GM18868 (cell line): Measurements from ENCODE around the gene AFF4.
"Not testable (repeated sequence)": the region's sequence is repeated elsewhere in the genome, so short reads cannot be mapped to it uniquely, and the experiment has no call there.

Experiments
- ATAC-seq: cut with Tn5 transposase; IDR thresholded peaks from one replicate; pipeline ENCODE4 v1.9.1; 2021; ENCODE audit warnings: mild to moderate bottlenecking, moderate library complexity; ENCODE audit not compliant: unreplicated experiment

Gene AFF4

DNA sequence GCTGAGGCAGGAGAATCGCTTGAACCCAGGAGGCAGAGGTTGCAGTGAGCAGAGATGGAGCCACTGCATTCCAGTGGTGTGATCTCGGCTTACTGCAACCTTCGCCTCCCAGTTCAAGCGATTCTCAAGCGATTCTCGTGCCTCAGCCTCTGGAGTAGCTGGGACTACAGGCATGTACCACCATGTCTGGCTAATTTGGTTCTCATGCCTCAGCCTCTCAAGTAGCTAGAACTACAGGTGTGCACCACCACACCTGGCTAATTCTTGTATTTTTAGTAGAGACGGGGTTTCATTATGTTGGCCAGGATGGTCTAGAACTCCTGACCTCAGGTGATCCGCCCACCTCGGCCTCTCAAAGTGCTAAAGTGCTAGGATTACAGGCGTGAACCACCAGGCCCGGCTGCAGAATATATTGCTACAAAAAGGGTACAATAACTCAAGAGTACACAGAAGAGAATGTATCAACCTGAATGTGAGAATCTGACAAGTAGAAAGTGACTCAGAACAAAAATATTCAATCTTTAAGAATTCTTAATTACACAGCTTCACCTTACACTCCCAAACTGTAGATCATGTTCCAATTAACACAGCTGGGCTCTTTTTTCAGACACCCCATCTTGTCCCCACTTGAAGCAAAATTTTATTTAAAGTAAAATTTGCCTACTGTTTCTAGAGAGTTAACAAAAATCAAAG lies 2.2 kb downstream of the AFF4 start:
- ATAC-seq = not testable (repeated sequence)

DNA sequence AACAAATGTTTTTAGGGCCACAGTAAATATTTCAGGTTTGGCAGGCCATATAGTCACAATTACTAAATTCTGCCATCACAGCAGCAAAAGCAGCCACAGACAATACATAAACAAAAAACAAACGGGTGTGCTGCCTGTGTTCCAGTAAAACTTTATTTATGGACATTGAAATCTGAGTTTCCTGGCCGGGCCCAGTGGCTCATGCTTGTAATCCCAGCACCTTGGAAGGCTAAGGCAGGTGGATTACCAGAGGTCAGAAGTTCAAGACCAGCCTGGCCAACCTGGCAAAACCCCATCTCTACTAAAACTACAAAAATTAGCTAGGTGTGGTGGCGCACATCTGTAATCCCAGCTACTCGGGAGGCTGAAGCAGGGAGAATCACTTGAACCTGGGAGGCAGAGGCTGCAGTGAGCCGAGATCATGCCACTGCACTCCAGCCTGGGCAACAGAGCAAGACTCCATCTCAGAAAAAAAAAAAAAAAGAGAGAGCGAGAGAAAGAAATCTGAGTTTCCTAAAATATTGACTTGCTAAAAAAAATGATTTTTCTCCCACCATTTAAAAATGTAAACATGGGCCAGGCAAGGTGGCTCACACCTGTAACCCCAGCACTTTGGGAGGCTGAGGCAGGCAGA lies 7.2 kb downstream of the AFF4 start:
- ATAC-seq = not testable (repeated sequence)

DNA sequence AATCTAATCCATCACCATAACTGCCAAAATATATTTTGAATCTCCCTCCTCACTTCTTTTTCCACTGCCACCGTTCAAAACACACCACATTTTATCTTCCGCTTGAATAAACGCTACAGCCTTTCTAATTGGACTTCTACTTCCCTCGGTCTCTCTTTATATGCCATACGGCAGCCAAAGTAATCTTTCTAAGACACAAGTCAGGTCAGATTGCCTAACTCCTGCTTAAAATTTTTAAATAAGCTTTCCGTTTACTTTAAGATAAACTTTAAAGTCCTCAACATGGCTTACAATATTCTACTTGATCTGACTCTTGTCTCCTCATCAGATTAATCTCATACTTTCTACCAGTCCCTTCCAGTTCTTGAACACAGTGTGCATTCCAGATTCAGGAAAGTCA lies 9.7 kb downstream of the AFF4 start:
- ATAC-seq = no peak

DNA sequence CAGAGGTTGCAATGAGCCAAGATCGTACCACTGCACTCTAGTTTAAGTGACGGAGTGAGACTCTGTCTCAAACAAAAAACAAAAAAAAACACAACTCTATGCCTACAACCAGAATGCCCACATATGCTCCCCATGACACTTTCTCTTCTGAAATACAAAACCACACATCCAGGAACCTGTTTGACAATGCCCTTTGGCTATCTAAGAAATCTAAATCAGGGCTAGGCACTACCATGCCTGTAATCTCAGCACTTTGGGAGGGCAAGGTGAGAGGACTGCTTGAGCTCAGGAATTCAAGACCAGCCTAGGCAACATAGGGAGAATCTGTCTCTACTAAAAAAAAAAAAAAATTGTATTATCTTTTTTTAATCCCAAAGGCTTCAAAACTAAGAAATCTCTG lies 10.6 kb downstream of the AFF4 start:
- no peak for ATAC-seq

DNA sequence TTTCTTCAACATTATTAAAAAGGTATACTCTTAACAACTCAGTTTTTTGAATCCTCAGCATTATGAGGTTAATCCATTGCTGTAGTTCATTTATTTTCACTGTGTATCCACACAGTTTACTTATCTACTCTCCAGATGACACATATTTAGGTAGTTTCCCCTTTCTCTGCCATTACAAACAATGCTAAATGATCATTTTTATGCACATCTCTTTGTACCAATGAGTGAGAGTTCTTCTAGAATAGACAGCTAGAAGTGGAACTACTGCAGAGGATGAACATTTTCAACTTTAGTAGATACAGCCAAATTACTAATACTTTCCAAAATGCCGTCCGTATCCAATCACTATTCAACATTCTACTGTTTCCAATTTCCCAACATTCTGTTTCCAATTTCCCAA lies 11.5 kb downstream of the AFF4 start:
- ATAC-seq = no peak

GRCh38 chr5:132949136-132949535 lies 14.3 kb downstream of the AFF4 start:
- no peak for ATAC-seq

DNA sequence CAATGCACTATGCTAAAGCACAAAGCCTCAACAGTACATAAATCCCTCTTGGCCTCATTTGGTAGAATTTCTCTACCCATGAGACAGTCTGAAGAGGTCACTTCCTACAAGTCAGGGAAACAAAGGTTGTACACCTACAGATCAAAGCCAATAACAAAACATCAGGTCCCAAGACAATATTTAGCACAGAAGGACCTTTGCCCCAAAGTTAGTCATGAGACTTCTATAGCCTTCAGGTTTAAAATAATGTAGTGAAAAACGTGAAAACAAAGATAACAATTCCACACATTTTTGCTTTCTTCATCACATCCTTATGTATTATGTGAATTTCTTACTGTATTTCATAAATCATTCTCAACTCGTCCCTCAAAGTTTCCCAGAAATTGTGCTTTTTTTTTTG lies 15.8 kb downstream of the AFF4 start:
- no peak for ATAC-seq

GRCh38 chr5:132945315-132945714 lies 18.1 kb downstream of the AFF4 start:
- not testable (repeated sequence) for ATAC-seq

DNA sequence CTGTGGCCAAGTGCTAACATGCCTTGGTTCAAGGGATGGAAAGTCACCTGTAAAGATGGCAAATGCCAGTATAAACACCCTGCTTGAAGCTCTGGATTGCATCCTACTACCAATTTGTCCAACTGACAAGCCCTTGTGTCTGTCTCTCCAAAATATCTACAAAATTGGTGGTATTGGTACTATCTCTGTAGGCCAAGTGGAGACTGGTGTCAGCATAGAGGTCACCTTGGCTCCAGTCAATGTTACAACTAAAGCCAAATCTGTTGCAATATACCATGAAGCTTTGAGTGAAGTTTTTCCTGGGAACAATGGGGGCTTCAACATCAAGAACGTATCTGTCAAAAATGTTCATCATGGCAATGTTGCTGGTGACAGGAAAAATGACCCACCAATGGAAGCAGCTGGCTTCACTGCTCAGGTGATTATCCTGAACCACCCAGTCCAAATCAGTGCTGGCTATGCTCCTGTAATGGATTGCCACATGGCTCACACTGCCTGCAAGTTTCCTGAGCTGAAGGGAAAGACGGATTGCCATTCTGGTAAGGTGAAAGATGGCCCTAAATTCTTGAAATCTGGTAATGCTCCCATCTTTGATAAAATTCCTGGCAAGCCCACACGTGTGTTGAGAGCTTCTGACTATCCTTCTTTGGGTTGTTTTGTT lies 19.9 kb downstream of the AFF4 start:
- ATAC-seq = no peak

GRCh38 chr5:132941331-132941730 lies 22.1 kb downstream of the AFF4 start:
- no peak for ATAC-seq

GRCh38 chr5:132928062-132928407 lies 35.4 kb downstream of the AFF4 start:
- no peak for ATAC-seq

GRCh38 chr5:132927355-132928061 lies 35.9 kb downstream of the AFF4 start:
- no peak for ATAC-seq

DNA sequence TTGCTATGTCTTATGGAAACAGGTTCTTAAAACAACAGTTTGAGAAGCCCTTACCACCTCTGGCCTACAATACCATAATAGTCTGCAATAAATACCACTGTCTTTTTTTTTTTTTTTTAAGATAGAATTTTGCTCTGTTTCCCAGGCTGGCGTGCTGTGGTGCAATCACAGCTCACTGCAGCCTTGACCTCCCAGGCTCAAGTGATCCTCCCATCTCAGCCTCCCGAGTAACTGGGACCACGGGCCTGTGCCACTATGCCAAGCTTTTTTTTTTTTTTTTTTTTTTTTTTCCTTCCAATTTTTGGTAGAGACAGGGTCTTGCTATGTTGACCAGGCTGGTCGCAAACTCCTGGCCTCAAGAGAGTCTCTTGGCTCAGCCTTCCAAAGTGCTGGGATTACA lies 37.0 kb downstream of the AFF4 start:
- ATAC-seq = no peak

DNA sequence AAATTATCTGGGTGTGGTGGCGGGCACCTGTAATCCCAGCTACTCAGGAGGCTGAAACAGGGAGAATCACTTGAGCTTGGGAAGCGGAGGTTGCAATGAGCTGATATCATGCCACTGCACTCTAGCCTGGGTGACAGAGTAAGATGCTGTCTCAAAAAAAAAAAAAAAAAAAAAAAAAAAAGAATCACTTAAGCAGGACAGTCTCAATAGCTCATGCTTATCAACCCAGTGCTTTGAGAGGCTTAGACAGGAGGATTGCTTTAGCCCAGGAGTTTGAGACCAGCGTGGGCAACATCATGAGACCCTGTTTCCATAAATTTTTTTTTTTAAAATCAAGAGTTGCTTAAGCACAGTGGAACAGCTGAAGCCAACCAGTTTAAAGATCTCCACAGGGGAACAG lies 47.3 kb downstream of the AFF4 start:
- ATAC-seq = no peak

- no peak for ATAC-seq
These were observed 47.8 kb downstream of the AFF4 start for GRCh38 chr5:132915681-132916080.

DNA sequence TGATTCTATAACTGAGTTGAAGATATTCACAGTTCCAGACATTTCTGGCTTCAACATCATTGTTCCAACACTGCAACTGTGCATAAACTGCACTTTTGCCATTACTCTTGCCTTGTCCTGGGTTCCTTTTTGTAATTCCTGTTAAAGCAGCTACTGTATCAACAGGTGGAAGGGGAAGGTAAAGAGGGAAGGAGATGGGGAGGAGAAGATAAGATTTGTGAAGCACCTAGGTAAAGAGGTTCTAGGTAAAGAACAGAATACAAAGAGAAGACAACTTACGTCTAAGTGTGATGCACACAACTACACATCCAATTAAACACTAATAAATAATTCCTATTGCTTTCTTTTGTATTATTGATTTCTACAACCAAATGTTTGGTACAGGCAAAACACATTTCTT lies 53.7 kb downstream of the AFF4 start:
- no peak for ATAC-seq

DNA sequence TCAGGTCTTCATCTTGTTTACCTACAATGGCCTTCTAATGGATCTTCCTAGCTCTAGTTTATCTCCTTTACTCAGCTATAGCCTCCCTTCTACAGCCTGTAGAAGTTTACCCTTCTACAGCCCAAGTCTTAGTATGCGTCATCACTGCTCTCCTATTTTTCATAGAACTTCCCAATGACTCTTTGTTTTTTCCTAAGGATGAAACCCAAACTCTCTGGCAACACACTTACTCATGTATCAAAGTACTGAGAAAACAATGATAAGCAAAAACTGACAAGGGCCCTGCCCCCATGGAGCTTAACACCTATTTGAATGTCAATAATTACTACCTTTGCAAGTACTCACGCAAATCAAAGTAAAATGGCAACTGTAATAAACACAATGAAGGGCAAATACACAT lies 56.3 kb downstream of the AFF4 start:
- ATAC-seq = no peak

- no peak for ATAC-seq
These were observed 57.5 kb downstream of the AFF4 start for GRCh38 chr5:132905938-132906337.

DNA sequence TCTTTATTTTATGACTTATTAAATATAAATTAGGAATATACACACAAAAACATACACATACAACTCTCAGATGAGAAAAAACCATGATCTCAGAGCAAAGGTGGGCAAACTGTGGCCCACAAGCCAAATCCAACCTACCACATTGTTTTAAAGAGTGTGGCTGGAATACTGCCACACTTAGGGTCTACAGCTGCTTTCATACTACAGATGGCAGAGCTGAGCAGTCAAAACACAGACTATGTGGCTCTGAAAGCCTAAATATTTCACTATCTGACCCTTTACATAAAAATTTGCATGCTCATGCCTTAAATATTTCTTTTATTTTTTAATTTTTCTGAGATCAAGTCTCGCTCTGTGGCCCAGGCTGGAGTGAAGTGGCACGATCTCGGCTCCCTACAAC lies 61.7 kb downstream of the AFF4 start:
- no peak for ATAC-seq

GRCh38 chr5:132901036-132901435 lies 62.4 kb downstream of the AFF4 start:
- no peak for ATAC-seq

DNA sequence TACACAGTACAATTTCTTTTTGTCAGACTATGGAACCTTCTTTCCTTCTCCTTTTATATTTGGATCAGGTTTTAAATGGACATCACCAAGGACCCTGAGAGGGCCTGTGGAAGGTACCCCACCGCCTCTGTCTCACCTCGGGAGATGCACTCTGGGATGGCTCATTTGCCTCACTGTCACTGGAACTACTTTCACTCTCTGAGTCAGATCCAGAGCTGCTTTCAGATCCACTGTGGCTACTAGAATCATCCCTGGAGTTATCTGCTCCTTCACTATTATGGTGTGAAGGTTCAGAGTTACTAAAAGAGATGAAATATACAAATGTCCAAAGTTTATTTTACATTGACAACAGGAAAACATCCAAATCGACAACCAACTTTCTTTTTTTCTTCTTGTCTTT lies 65.3 kb downstream of the AFF4 start:
- ATAC-seq = no peak

GRCh38 chr5:132896685-132897084 lies 66.7 kb downstream of the AFF4 start:
- no peak for ATAC-seq
